ENCODE measurements around the gene GTPBP3. TPM values are rescaled to one million over a fixed set of nuclear protein-coding genes. Genes with fewer than 3 reads are reported as not detected.
A peak's percentile ranks its signal among the peaks of the same experiment; 100 is the strongest.
"Not testable (repeated sequence)": the region's sequence is repeated elsewhere in the genome, so short reads cannot be mapped to it uniquely, and the experiment has no call there.

Gene GTPBP3
- total RNA-seq, 1 experiment from 2014 or later = 38.2 TPM

DNA sequence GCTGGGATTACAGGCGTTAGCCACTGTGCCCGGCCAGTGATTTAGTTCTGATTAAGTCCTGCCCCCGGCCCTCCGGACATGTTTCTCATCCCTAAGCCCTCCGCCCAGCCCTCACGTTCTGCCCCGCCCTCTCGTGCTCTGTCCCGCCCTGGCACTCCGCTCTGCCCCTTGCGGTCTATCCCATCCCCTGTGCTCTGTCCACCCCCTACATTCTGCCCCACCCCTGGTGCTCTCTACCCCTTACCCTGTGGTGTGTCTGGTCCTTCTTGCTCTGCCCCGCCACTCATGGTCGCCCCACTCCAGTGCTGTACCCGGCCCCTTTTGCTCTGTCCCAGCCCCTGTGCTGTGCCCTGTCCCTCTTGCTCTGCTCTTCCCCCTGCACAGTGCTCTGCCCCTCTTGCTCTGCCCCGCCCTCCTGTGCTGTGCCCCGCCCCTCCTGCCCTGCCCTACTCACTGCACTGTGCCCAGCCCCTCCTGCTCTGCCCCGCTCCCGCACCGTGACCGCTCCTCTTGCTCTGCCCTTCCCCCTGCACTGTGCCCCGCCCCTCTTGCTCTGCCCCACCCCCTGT is 3.0 kb downstream of the GTPBP3 start:
- no peak for DNase-seq (ENCODE audit: low read depth)

- DNase-seq (ENCODE audit: low read depth) = no peak
Observed at GRCh38 chr19:17340871-17341357, 3.6 kb downstream of the GTPBP3 start.

DNA sequence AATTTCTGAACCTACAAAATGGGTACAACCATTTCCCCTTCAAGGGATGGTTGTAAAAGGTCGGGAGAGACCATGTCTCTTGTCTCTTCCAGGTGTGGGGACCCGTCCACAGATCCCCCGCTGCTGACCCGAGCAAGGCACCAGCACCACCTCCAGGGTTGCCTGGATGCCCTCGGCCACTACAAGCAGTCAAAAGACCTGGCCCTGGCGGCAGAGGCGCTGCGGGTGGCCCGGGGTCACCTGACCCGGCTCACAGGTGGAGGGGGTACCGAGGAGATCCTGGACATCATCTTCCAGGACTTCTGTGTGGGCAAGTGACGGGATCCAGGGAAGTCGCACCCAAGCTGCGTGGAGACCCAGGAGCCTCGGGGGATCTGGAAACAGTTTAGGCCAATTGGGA is 4.0 kb downstream of the GTPBP3 start:
- no peak for DNase-seq (ENCODE audit: low read depth)

DNA sequence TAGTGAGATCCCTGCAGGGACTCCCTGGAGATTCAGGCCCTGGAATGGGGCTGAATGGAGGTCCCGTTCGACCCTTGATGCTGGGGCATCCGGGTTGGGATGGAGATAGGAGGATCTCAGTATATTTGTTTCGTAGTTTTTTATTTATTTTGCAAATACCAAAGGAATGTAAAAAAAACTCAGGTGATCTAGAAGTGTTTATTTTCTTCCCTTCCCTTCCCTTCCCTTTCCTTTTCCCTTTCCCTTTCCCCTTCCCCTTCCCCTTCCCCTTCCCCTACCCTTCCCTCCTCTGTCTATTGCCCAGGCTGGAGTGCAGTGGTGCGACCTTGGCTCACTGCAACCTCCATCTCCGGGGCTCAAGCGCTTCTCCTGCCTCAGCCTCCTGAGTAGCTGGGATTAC is 4.5 kb downstream of the GTPBP3 start:
- DNase-seq (ENCODE audit: low read depth) = no peak

- DNase-seq (ENCODE audit: low read depth) = peak; percentile 70
Observed at GRCh38 chr19:17346109-17346671, 8.8 kb downstream of the GTPBP3 start.

GRCh38 chr19:17347361-17347760 is 10.0 kb downstream of the GTPBP3 start:
- DNase-seq (ENCODE audit: low read depth) = peak; percentile 46

GRCh38 chr19:17347877-17348276 is 10.5 kb downstream of the GTPBP3 start:
- no peak for DNase-seq (ENCODE audit: low read depth)

DNA sequence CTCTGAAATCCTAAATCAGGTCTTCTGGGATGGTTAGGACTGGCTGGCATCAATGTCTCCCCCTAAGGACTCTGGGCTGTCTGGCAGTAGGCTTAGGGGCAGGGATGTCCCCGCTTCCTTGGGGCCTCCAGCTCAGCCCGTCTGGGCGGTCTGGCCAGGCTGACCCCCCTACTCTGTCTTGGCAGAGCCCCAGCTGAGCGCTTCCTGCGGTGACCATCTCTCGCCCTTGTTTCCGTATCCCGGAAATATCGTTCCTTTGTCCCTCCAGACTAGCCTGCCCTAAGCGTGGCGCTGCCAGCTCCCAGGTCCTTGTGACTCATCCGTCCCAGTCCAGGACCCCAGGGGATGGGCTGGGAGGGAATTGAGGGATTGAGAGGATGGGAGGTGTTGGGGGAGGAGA is 11.3 kb downstream of the GTPBP3 start:
- DNase-seq (ENCODE audit: low read depth) = peak; percentile 89

- DNase-seq (ENCODE audit: low read depth) = no peak
Observed at GRCh38 chr19:17351815-17352435, 14.6 kb downstream of the GTPBP3 start.

DNA sequence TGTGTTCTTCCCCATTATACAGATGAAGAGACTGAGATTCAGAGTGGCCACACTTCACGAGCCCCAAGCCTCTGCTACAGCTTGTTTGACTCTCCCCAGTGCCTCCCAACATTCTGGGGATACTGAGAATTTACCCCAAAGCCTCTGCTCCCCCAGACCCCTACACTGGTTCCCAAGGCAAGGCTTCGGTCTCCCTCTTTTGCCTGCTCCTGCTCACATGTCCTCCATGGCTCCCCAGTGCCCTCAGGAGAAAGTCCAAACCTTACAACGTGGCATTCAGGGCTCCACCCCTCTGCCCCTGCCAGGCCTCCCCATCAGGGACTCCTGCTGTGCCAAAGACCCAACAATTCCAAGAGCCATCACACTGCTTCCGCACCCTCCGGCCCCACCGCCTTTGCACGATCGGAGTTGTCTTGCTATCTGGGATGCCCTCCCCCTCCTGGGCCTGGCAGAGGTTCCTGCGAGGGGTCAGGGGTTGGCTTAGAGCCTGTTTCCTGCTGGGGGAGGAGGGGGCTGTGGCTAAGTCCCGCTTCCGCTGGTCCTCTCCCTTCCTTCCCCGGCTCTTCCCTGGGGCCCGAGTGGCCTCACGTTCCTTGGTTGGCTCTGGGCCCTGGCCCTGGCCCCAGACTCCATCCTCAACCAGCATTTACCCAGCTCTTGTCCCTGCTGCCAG is 15.4 kb downstream of the GTPBP3 start:
- no peak for DNase-seq (ENCODE audit: low read depth)

DNA sequence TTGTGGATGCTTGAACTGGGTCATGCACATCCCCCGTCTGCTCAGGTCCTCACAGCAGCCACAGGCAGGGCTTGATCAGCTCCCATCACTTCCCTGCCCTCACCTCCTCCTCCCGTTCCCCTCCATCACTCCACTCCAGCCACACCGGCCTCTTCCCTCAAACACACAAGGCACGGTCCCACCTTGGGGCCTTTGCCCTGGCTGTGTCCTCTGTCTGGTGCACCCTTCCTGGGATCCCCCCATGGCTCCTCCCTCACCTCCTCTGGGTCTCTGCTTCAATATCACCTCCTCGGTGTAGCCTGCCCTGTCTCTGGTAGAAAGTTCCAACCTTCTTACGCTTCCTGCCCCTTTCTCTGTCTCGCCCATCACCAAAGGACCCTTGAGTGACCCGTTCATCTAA is 16.0 kb downstream of the GTPBP3 start:
- DNase-seq (ENCODE audit: low read depth) = no peak

GRCh38 chr19:17357078-17357666 is 19.8 kb downstream of the GTPBP3 start:
- no peak for DNase-seq (ENCODE audit: low read depth)

DNA sequence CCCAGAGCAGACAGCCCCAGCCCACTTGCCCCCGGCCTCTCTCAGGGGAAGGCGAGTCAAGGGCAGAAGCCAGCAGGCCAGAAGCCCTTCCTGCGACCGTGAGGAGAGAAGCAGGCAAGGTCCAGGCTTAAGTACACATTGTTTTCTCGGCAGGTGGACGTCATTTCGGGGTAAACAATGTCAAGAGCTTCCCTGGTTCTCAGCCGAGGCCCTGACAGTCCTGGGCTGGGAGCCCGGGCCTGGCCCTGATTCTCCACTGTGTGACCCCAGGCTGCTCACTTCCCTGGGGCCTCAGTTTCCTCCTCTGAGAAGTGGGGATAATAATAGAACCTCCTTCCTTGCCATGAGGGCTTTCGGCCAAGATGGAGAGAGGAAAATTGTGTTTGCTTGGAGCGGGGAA is 20.4 kb downstream of the GTPBP3 start:
- no peak for DNase-seq (ENCODE audit: low read depth)

- peak; percentile 79 for DNase-seq (ENCODE audit: low read depth)
Observed at GRCh38 chr19:17358395-17358794, 21.0 kb downstream of the GTPBP3 start.

- no peak for DNase-seq (ENCODE audit: low read depth)
Observed at GRCh38 chr19:17359905-17360800, 22.8 kb downstream of the GTPBP3 start.

- not testable (repeated sequence) for DNase-seq (ENCODE audit: low read depth)
Observed at GRCh38 chr19:17363852-17364605, 26.7 kb downstream of the GTPBP3 start.

- DNase-seq (ENCODE audit: low read depth) = no peak
Observed at GRCh38 chr19:17365361-17365760, 28.0 kb downstream of the GTPBP3 start.

DNA sequence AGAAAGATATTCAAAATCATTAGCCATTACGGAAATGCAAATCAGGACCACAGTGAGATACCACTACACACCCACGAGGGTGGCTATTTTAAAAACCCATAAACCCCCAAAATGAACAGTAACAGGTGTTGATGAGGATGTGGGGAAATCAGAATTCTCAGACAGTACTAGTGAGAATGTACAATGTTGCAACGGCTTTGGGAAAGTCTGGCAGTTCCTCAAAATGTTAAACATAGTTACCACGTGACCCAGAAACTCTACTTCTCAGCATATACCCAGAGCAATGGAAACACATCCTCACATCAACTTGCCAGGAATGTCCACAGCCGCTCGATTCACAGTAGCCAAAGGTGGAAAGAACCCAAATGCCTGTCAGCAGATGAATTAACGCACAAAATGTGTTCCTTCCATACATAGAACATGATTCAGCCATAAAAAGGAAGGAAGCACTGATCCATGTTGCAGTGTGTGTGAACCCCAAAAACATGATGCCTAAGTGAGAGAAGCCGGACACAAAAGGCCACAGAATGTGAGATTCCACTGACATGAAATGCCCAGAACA is 32.8 kb downstream of the GTPBP3 start:
- DNase-seq (ENCODE audit: low read depth) = no peak

DNA sequence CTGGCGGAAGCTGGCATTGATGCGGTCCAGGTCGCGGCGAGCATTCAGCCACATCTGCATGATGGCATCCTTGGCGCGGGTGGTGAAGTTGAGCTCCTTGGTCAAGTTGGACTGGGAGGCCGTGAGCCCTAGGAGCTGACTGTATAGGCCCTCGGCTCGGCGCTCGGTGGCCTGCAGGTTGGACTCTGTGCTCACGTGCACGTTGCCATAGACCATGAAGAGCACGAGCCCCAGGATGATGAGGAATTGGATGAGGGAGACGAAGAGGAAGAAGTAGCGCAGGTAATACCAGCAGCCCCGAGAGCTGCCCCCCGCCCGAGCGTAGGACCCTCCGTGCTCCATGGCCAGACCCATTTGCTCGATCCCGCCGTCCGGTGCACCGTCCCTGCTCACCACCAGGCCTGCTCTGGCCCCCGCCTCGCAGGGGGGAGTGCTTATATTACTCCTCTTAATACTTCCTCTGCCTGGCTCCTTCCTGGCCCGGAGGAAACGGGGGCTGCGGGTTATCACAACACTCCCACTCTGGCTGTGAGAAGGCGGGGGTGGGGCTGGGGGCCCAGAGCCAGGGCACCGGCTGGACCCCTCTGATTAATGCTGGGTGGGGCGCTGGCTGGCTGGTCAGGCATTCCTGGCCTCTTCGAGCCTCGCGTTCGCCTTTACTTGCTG is 39.7 kb downstream of the GTPBP3 start, which contains the start of gene PLVAP:
Gene PLVAP (minus strand): TSS at position 408 of the 666 bp plus-strand sequence. CDS start 54 bp downstream, at position 354.
- DNase-seq (ENCODE audit: low read depth) = no peak

Data from HT1080 (cell line).